ENCODE results near the gene MYLK4.

The MYLK4 gene

DNA sequence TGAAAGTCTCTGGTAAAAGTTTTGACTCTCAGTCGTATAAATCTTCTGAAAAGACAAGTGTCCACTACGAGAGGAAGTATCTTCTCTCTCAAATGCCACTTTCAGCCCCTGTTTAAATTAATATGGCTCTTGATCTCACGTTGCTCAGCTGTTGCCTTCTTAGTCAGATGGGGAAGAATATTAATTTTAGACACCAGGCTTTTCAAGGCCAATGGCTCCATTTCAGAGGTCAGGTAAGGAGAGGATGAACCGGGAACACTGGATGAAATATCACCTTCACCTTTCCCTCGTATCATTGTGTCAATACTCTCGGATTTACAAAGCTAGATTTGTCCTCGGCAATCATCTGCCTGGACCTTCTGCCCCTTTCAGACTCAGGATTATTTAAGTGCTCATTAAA lies at the start of gene MYLK4:
Gene MYLK4 (minus strand): TSS at position 91 of the 400 bp plus-strand sequence. CDS start 1,628 bp downstream, outside the sequence.
- no peak for DNase-seq

- peak; percentile 25 for DNase-seq
These were observed 49.3 kb upstream of the MYLK4 start for GRCh38 chr6:2799936-2800527.

DNA sequence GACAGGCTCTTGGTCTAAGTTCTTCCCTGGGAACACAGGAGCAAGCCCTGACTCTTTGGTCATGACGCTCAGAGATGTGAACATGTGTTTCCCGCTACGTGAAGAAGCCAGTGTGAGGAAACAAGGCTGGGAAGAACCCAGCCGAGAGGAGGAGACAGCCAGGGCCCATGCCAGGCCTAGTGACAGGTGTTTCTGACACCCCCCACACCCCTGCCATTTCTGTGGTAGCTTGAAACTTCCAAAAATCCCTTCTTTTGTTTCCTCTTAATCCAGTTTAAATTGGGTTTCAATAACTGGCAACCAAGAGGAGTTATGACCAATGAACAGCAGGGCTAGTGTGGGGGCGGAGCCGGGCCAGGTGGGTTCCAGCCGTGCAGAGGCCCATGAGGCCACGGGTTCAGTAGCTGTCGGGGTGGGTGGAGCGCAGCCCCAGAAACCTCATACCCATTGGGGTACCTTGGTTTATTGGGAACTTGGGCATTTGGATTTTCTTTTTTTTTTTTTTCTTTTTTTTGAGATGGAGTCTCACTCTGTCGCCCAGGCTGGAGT lies 47.9 kb upstream of the MYLK4 start:
- no peak for DNase-seq

GRCh38 chr6:2797564-2798031 lies 46.9 kb upstream of the MYLK4 start:
- peak; percentile 32 for DNase-seq

DNA sequence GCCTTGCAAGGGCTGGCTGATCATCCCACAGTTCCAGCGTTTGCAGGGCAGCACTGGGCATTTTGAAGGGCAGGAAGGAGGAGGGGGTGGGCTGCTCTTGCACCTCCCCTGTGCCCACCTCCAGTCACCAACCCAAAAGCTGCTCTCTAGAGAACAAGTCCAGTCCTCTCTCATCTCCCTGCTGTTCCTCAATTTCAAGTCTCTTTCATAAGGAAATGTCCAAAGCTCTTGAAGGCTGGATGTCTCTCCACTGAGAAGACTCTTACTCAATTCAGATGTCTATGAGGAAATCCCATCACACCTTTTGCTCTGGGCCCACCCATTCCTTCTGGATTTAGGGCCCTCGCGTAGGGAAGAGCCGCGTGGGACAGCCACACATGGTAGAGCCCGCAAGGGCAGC lies 46.1 kb upstream of the MYLK4 start:
- no peak for DNase-seq

GRCh38 chr6:2795956-2796355 lies 45.2 kb upstream of the MYLK4 start:
- no peak for DNase-seq

GRCh38 chr6:2795162-2795561 lies 44.4 kb upstream of the MYLK4 start:
- DNase-seq = no peak

- DNase-seq = no peak
These were observed 43.5 kb upstream of the MYLK4 start for GRCh38 chr6:2794171-2794730.

DNA sequence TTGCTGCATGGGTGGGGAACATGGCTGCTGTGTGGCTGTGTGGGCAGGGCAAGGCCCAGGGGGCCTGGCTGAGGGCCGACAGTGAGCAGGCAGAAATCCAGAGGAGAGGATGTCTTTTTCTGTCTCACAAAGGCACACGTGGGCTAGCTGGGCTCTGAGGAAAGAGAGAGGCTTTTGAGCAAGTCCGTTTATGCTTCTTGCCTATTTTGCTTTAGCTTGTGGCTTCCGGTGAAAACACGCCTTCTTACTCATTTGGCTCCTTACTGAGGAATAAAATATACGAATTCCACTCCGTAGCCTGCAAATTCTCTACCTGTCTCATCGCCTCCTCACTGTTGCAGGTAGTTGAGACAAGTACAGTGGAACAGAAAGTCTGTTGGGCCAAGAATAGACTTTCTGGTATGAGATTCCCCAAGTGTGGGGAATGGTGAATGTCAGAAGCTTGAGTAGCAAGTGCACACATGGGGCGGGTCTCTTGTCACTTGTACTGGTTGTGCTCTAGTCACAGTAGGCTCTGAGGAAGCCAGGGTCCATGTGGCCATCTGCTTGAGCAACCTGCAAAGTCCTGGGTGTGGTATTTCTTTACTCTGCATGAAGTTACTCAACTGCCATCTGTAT lies 42.9 kb upstream of the MYLK4 start:
- peak; percentile 66 for DNase-seq

GRCh38 chr6:2792330-2793110 lies 41.8 kb upstream of the MYLK4 start:
- no peak for DNase-seq

DNA sequence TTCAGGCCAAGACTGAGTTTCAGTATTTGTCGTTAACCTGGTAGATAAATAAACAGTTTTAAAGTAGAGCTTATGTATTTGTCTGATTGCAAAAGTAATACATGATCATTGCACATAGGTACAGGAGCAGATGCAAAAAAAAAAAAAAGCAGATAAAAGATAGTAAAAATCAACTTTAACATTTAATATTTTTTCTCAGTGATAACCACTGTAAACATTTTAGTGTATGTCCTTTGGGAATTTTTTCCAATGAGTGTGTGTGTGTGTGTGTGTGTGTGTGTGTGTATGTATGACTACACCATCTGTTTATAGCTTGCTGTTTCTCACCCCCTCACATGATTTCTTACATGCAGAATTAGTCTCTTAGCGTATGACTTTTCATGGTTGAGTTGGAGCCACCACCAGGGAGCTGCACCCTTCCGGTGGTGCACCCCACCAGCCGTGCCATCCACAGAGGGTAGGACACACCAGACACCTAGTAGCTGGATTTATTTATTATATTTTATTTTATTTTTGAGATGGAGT lies 40.8 kb upstream of the MYLK4 start:
- DNase-seq = no peak

GRCh38 chr6:2790588-2791449 lies 40.1 kb upstream of the MYLK4 start:
- peak; percentile 76 for DNase-seq

GRCh38 chr6:2786269-2786668 lies 35.5 kb upstream of the MYLK4 start:
- no peak for DNase-seq

DNA sequence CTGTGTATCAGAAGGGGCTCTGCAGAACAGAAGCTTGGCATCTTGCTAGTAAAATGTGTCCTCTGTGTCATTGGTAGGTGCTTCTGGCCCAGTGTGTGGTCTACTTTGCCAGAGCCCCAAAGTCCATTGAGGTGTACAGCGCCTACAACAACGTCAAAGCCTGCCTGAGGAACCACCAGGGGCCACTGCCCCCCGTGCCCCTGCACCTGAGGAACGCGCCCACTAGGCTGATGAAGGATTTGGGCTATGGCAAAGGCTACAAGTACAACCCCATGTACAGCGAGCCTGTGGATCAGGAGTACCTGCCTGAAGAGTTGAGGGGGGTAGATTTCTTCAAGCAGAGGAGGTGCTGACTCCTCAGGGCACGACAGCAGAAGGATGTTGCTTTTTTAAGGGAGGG lies 34.2 kb upstream of the MYLK4 start:
- DNase-seq = no peak

DNA sequence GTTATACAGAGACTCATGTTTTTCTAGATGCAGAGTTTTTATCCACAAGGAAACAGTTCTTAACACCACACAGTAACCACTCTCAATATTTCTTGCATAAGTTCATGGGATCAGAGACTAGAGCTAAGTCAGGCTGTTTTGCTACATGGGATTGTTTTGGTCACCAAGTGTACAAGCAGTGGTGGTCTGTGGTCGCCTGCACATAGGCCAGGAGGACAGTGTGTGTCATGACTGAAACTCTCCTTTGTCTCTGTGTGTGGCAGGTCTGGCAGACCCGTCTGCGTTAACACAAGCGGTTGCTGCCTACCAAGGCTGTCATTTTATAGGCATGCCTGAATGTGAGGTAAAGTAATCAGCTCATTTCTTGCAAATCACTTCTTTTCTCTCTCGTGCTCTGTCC lies 33.3 kb upstream of the MYLK4 start:
- no peak for DNase-seq

DNA sequence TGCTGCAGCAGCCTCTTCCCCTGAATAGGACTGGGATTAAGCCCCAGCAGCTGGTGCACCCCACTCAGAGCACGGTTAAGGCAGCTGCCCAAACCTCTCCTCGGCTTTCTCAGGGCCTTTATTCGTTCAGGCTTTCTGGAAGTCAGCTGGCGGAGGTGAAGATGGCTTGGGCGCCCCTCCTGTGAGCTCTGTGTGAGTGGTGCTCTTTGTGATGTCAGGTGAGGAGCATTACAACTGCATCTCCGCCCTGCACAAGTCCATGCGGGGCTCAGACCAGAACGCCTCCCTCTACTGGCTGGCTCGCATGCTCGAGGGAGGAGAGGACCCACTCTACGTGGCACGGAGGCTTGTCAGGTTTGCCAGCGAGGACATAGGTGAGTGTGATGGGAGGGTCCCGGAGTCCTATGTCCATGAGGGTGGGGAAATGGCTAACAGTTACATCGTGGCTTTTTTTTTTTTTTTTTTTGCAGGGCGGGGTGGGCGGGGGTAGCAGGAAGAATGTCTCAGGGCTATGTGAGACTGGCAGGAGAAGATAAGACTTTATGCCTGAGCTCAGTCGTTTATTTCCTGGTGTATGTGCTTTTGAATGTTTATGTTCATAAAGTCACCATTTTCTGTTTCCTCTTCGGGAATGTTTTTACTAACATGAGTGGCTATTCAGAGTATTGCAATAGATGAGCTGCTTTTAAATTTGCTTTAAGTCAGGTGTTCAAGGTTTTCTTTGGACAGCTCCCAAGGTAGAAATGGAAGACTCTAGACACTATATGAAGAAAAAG lies 32.7 kb upstream of the MYLK4 start:
- peak; percentile 54 for DNase-seq

- no peak for DNase-seq
These were observed 32.1 kb upstream of the MYLK4 start for GRCh38 chr6:2782825-2783187.

- DNase-seq = no peak
These were observed 31.6 kb upstream of the MYLK4 start for GRCh38 chr6:2782356-2782708.

DNA sequence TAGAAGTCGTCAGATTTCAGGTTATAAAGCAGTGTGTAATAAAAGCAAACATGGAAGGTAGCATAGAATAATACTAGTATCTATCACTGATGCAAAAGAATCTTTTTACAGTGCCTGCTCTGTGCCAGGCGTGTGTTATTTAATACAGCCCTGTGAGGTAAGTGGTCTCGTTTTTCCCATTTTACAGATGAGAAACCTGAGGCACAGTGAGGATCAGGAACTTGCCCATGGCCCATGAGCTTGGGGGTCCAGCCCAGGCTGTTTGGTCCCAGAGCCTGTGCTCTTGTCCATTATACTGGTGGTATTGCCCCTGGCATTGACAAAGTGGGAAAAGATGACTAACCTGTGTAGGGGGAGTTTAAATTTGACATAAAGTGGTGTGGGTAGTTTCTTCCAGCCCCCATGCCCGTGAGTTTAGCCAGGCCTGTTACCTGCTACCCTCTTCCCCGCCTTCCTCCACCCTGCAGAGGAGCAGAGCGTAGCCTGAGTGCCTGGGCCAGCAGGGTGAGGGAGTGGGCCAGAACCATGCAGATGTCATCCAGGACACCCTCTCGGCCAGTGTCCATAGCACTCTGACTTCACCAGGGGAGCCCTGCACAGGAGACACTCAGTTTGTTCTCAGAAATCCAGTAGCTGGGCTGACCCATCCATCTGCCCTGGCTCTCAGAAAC lies 31.1 kb upstream of the MYLK4 start:
- no peak for DNase-seq

DNA sequence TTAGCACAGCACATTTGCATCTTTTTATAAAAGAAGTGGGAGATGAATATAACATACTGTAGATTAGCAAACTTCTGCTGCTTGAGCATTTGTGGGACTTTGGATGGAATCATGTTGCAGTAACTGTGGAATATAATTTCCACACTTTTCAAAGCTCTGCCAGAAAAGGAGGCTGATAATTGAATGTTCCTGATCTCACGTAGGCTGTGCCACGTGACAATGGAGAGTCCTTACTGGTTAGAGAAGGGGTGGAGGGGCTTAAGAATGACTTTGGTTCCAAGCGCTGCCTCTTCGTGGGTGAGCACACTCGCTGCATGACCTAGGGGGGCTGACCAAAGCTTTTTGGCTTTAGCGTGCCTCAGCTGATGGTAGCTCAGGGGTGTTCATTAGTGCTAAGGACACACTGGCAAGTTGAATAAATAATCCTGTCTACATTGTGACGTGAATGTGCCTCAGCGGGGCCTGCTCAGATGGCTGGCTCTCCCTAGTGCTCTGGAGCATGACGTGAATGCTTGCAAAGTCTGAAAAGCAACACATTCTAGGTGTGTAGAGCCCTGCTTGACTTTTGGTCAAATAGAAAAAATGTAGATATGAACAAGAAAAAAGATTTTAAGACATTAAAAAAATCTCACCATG lies 29.5 kb upstream of the MYLK4 start:
- no peak for DNase-seq
